HG03565 (cell line): ENCODE data around the gene ARHGEF37.

Source experiments
- ATAC-seq: cut with Tn5 transposase; IDR thresholded peaks from one replicate; pipeline ENCODE4 v1.9.1; 2021; ENCODE audit warnings: mild to moderate bottlenecking, moderate library complexity; ENCODE audit not compliant: unreplicated experiment

ARHGEF37 gene

GRCh38 chr5:149599375-149599774 lies 18.1 kb downstream of the ARHGEF37 start:
- no peak for ATAC-seq

GRCh38 chr5:149600932-149601331 lies 19.6 kb downstream of the ARHGEF37 start:
- ATAC-seq: no peak

DNA sequence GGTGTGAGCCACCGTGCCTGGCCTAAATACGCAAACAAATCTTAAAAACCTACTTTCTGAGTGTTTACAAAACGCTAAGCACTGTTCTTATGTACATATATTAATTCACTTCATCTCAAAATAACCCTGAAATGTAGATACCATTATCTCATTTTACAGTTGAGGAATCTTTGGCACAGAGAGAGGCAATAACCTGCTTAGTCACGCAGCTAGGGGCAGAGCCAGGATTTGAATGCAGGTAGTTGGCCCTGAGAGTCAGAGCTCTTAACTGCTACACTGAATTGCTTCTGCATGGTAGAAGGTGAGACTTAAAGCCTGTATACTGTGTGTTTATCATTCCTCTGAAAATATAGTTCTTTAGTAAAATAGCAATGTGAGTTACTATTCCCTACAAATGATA lies 21.9 kb downstream of the ARHGEF37 start:
- no peak for ATAC-seq

DNA sequence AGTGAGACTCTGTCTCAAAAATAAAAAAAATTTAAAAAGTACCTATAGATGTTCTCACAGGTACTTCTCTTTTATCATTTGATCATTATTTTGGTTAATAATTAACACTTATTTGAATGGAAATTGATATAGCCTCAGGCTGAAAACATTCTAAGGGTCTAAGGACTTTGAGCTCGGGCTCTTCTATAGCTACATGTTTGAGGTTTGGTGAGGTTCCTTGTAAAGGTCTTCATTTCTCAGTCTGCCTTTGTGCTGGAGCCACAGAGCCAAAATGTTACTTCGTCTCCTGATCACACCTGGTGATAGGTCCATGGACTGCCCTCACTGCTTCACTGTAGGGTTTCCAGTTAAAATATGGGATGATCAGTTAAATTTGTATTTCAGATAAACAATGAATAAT lies 22.6 kb downstream of the ARHGEF37 start:
- no peak for ATAC-seq

- ATAC-seq: no peak
Observed at GRCh38 chr5:149604321-149604720, 23.0 kb downstream of the ARHGEF37 start.

- ATAC-seq: no peak
Observed at GRCh38 chr5:149605354-149605997, 24.2 kb downstream of the ARHGEF37 start.

GRCh38 chr5:149605998-149606724 lies 24.9 kb downstream of the ARHGEF37 start:
- peak; percentile 89 for ATAC-seq

- ATAC-seq: no peak
Observed at GRCh38 chr5:149608936-149609545, 27.7 kb downstream of the ARHGEF37 start.

- no peak for ATAC-seq
Observed at GRCh38 chr5:149609640-149610219, 28.4 kb downstream of the ARHGEF37 start.

GRCh38 chr5:149610589-149611255 lies 29.4 kb downstream of the ARHGEF37 start:
- ATAC-seq: no peak

GRCh38 chr5:149611326-149611725 lies 30.0 kb downstream of the ARHGEF37 start:
- ATAC-seq: no peak

GRCh38 chr5:149614034-149614907 lies 33.0 kb downstream of the ARHGEF37 start:
- no peak for ATAC-seq

- no peak for ATAC-seq
Observed at GRCh38 chr5:149615976-149616375, 34.7 kb downstream of the ARHGEF37 start.

- peak; percentile 65 for ATAC-seq
Observed at GRCh38 chr5:149616727-149617285, 35.5 kb downstream of the ARHGEF37 start.

- ATAC-seq: no peak
Observed at GRCh38 chr5:149617760-149618306, 36.5 kb downstream of the ARHGEF37 start.

DNA sequence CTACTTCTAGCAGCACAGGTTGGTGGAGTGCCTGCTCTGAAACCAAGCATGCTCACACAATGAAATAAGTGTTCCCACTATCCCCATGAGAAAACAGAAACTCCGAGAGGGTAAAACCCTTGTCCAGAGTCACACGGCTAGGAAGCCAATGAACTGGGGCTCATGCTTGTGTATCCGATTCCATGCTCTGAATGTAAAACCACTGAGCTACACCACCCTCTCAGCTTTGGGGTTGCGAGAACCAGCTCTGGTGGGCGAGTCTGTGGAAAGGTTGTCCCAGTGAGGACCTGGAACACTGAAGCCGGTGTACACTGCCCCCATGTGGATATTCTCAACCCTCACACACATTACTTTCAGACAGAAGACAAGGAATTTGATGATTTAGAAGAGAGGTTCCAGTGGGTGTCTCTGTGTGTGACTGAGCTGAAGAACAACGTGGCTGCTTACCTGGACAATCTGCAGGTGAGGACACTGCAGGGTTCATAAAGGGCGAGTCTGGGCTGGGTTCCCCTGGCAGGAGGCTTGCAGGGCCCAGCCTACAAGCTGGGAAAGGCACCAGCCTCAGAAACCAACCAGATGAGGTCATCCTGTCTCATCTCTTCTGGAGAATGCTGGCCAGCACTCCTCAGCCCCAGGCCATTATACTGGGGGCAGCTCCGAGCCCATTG lies 37.4 kb downstream of the ARHGEF37 start:
- no peak for ATAC-seq

DNA sequence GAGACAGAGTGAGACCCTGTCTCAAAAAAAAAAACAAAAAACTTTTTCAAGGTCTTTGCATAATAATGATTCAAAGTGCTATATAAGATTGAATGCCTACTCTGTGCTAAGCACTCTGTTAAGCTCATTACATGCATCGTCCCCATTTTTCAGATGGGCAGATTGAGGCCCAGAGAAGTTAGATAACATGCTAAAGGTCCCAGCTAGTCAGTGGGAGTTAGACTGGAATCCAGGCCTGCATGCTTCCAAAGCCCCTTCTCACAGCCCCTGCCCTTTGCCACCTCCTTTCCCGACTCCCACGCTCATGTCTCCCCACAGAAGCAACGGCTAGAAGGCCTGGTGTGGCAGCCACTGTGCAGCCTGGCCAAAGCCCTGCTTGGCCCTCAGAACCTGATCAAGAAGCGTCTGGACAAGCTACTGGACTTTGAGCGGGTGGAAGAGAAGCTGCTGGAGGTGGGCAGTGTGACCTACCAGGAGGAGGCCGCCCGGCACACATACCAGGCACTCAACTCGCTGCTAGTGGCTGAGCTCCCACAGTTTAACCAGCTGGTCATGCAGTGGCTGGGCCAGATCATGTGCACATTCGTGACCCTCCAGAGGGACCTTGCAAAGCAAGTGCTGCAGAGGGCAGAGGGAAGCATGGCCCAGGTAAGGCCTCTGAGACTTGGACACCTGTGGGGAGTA lies 40.3 kb downstream of the ARHGEF37 start:
- no peak for ATAC-seq

GRCh38 chr5:149622466-149622865 lies 41.2 kb downstream of the ARHGEF37 start:
- no peak for ATAC-seq

DNA sequence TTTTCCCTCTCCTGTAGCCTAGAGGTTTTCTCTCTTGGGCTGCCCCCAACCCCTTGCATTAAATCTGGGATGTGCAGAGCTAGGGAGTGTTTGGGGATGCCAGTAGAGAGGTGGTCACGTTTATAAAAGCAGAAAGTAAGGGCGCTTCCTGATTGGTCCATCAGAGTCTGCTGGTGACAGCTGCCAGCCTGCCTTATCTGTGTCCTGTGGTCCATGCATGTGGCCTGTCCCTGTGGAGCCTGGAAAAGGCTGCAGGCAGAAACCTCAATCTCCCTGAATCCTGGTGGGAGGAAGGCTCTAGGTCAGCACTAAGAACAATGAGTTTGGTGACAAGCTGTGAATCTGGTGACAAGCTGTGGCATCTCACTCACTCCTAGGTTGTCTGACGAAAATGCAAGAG lies 42.2 kb downstream of the ARHGEF37 start:
- no peak for ATAC-seq
